A172 (cell line): ENCODE measurements around the gene SDK2. TPM values are rescaled to one million over a fixed set of nuclear protein-coding genes. Genes with fewer than 3 reads are reported as not detected.

ENCODE experiments used
- DNase-seq: peaks from one replicate; pipeline ENCODE4 v3.0.0-alpha.2; 2015; ENCODE audit warnings: low spot score
- total RNA-seq: library from RNA; depleted of rRNA; stranded (reverse); fragments of >200 nt; shearing (Covaris generic); gene quantifications from 2 replicates; pipeline ENCODE4 v1.2.3, GENCODE V29; 2014

SDK2 gene
- total RNA-seq, 1 experiment from 2014 or later: 0.69 TPM

- DNase-seq: no peak
These were observed 137.5 kb downstream of the SDK2 start for GRCh38 chr17:73506470-73507435.

DNA sequence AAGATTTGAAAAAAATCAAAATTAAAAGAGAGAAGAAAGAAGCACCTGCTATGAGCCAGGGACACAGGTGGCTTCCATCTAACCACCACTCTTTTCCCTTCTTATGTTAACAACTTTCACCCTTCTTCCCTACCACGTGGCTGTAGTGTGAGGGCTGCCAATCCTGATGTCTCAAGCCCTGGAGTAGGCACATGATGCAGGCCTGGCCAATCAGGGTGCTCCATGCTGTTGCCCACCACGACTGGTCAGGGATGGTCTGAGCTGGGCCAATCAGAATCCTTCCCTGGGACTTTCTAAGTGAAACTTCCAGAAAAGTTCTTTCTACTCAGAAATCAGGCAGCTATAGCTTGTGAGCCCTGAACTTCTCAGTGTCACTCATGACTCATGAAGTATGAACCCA lies 140.7 kb downstream of the SDK2 start:
- no peak for DNase-seq

- no peak for DNase-seq
These were observed 143.7 kb downstream of the SDK2 start for GRCh38 chr17:73500414-73500999.

DNA sequence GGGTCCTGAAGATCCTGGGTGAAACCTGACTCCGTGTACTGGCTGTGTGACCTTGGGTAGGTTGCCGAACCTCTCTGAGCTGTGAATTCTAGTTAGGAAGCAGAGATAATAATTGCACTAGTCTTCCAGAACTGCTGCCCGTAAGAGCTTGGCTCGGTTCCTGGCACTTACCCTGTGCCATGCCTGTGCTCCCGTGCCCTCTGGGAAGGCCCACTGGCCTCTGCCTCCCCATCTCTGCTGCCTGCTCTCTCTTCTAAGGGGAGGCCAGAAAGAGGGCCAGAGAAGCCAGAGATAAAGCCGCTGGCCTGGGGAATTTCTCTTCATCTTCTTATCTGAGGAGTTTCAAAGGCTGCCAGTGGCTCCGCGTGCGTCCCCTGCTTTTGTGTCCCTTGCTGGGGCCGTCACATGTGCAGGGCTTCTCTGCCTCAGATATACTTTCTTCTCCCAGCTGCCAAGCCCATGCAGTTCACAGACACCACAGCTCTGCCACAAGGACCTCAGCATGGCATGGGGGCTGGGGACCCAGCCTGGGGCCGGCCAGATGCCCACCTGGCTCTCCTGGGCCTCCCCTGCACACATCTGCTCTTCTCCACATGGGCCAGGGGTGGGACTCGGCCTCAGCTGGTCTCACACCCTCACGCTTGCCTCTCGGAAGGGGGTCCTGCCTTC lies 145.2 kb downstream of the SDK2 start:
- DNase-seq: no peak

DNA sequence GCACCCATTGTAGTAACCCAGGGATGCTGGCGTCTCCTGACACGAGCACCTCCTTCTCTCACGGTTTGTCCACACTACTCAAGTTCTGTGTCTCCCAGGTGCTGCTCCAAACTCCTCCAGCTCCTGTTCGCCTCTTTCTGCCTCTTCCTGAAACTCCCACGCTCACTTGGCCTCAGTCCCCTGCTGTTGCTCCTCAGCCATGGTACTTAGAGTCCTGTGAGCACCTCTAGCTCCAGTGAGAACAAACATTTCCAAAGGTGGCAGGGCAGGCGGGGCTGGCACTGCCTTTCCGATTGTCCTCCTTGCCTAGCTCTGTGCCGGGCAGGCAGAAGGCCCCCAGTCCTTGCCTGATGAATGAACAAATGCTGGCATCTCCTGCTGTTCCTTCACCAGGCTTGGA lies 146.1 kb downstream of the SDK2 start:
- DNase-seq: no peak

- DNase-seq: no peak
These were observed 146.5 kb downstream of the SDK2 start for GRCh38 chr17:73497721-73498120.

GRCh38 chr17:73496232-73496631 lies 148.0 kb downstream of the SDK2 start:
- no peak for DNase-seq

DNA sequence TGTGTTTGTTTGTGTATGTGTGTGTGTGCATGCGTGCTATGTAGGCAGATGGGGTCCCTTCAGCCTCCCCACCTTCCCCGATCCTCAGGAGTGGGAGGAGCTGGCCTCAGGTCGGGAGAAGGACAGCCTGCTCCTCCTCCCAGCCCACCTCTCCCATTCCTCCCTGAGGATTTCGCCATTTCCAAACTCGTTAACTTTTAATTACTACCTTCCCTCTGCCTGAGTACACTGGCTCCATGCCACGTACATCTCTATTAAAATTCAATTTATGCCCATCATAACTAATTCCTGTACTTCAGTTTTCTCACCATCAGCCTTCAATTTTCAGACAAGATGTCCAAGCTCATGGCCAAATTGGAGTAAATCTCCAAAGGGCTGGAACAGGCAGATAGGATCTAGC lies 148.6 kb downstream of the SDK2 start:
- DNase-seq: no peak

DNA sequence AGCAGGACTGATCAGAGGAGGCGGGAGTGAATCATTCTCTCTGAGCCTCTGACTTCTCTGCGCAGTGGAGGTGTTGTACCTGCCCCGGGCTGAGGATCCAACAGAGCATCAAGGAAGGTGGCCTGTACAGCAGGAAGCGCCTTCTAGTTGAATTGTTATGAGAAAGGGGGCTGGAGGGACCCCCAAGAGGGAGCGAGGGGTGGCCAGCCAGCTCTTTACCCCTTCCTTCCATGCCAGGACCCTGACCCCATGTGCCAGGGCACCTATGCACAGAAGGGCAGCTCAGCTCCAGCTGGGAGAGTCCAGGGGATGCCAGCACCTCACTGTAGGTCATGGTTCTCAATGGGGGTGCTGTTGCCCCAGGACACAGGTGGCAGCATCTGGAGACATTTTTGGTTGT lies 149.3 kb downstream of the SDK2 start:
- no peak for DNase-seq

DNA sequence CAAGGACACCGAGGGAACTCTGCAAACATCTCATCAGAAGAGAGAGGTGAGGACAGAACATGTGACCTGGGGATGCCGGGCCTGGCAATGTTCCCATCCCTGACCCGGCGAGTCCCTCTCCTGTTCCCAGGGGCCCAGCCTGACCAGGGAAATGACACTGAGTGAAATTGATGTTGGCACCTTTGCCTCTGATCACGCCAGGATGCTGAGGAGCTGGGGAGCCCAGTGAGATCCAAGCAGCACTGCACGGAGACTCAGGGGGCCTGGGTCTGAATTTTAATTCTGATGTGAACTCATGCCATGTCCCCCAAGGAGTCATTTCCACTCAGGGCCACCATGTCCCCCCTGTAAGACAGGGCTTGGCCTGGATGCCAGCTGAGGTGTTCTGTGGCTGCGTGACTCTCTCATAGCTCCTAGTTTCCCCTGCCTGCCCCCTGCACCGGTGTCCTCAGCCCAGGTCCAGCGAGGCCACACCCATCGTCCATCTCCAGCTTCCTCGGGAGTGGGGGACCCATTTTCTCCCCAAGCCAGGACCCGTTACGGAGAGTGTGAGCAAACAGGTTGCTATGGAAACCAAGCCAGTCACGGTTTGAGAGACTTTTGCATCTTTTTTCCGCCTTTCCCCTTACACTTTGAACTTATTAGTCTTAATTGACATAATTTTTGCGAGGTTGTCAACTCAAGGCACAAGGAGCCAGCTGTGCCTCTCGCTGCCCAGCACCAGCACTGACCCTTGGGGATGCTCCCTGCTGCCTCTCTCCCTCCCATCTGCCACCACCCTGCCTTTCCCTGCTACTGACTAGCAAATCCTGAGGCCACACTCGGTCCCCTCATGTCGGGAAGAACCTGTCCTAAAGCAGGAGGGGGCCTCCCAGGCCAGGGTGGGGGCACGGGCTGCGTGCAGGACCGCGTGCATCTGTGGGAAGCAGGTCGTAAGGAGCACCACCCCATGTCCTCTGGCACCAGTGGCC lies 150.0 kb downstream of the SDK2 start:
- DNase-seq: no peak

DNA sequence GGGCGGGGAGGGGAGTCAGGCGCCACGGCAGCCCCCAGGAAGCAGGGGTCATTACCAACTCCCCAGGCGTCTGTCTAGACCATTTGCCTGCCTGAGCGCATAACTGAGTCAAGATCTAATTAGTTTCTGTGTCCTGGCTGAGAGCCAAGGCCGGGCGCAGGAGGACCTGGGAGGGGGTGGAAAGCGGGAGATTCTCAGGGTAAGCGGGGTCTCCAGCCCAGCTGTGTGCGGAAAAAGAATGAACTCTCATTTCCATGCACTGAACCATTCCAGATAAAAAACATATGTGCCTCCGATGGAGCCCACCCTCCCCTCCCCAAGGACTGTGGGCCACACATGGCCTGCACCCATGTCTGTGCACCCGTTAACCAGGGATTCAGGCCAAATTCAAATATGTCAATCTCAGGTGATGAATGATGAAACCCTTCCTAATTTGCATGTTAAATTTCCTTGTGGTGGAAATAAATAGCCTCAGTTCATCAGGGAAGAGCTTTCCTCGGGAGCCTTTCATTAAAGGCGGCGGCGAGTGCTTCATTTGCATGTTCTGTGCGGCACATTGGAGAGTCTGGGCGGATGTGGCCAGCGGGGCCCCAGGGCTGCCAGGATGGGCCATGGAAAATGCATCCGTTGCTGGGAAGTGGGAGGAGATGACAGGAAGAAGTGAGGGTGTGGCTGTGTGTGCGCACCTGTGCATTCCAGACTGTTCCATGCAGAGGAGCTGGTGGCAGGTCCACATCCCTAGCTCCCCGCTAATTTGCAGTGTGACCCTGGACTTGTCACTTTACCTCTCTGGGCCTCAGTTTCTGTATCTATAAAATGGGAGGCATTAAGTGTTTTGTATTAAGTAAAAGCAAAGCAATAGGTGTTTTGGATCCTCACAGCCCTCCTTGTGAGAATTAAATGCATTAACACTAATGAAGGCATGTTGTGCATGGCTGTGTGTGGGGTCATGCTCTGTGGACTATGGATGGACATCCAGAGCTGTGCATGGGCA lies 151.1 kb downstream of the SDK2 start:
- DNase-seq: no peak

- DNase-seq: no peak
These were observed 152.0 kb downstream of the SDK2 start for GRCh38 chr17:73492125-73492820.

DNA sequence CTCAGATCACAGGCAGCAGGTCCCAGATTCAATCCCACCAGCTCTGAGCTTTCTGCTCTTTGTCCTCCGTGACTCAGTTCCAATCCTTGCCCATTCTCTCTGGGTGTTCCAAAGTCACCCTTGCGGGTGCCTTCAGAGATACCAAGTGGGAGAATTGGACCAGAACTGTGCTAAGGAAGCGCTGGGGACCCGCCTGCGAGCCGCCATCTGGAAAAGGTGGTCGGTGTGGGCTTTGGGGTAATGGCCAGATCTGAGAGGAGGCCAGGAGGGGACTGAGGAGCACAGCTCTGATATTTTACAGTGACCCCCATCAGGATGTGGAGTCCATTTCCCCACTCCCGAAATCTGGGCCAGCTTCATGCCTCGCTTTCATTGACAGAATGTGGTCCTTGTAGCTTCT lies 152.6 kb downstream of the SDK2 start:
- DNase-seq: no peak

DNA sequence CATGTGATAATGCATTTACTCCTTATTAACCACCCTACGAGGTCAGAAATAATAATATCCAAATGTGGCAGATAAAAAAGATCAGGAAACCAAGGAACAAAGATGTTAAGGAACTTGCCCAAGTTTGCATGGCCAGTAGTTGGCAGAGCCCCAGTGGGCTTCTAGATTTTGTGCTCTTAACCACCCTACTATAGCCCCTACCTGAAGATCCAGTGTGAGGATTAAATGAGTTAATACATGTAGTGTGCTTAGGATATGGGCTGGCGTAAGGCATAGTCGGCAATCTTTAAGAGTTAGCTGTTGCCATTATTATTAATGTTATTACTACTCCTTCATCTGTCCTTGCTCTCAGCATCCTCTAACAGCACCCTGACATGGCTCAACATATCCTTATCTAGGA lies 153.4 kb downstream of the SDK2 start:
- DNase-seq: no peak

GRCh38 chr17:73489991-73490390 lies 154.3 kb downstream of the SDK2 start:
- no peak for DNase-seq

GRCh38 chr17:73489333-73489732 lies 154.9 kb downstream of the SDK2 start:
- no peak for DNase-seq

DNA sequence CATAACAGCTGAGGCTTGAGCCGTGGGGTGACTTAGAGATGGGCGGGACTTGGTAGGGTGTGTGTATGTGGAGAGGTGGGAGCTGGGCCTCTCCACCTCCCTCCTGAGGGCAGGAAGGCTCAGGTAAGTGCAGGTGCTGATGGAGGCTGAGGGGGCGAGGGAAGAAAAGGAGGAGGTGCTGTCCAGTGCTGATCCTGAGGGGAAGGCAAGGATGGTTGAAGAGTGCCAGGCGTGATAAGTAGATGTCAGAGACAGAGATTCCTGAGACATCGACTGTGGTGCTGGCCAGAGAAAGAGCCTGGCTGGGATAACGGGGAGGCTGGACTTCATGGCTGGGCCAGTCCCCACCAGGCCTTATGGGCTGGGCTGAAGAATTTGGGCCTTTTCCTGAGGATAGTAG lies 159.1 kb downstream of the SDK2 start:
- no peak for DNase-seq

DNA sequence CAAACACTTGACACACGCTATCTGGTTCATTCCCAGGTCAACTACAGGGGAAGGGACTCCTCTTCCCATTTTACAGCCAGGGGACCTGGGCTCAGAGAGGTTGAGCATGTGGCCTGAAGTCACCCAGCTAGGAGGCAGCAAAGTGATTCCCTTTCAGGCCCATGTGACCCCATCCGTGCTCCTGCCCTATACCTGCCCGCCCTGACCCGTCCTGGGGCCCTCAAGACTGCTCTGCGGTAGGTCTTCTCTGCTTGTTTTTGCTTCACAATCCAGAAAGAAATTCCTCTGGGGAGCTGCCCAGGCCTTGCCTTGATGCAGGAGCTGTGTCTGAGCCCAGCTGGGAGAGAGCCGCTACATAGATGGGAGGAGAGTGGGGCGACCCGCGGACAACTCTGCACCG lies 161.4 kb downstream of the SDK2 start:
- no peak for DNase-seq

- DNase-seq: no peak
These were observed 162.0 kb downstream of the SDK2 start for GRCh38 chr17:73482251-73482716.

DNA sequence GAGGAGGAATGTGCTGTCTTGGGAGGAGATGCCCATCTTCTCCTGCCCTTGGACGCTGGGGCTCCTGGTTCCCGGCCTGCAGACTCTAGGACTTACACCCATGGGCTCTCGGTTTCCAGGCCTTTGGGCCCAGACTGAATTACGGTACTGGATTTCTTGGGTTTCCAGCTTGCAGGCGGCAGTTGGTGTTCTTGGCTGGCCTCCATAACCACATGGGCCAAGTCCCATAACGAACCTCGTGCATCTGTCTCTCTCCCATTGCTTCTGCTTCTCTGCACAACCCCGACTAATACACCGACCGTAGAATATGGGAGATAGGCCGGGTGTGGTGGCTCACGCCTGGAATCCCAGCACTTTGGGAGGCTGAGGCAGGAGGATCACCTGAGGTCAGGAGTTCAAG lies 162.6 kb downstream of the SDK2 start:
- DNase-seq: no peak
